HL-60/S4 treated with phorbol 12-myristate 13-acetate at 8.2 ng/mL for 4 days and 3 days (cell line): ENCODE data around the gene LIM2.
"Not testable (repeated sequence)": the region's sequence is repeated elsewhere in the genome, so short reads cannot be mapped to it uniquely, and the experiment has no call there.

ENCODE experiments used
- in situ Hi-C: fragments of 300-500 bp; cut with MboI; formaldehyde crosslinking; loops from 2 replicates; pipeline ENCODE4 v1.15.0; 2022; ENCODE audit warnings: low sequenced_read_pairs

LIM2 gene

GRCh38 chr19:51387924-51388389 is at the start of gene LIM2:
TSS of gene LIM2 (minus strand) at chr19:51387974. CDS start at chr19:51387443, 531 bp downstream.
- in situ Hi-C loops, result no loop called here

GRCh38 chr19:51434456-51434855 is 46.7 kb upstream of the LIM2 start:
- in situ Hi-C loops, result no loop called here

- in situ Hi-C loops, result no loop called here
These were observed 45.3 kb upstream of the LIM2 start for GRCh38 chr19:51433043-51433442.

- in situ Hi-C loops, result no loop called here
These were observed 43.4 kb upstream of the LIM2 start for GRCh38 chr19:51431124-51431523.

- in situ Hi-C loops, result no loop called here
These were observed 42.4 kb upstream of the LIM2 start for GRCh38 chr19:51430221-51430620.

- in situ Hi-C loops, result no loop called here
These were observed 39.4 kb upstream of the LIM2 start for GRCh38 chr19:51427201-51427600.

GRCh38 chr19:51422053-51422448 is 34.3 kb upstream of the LIM2 start:
- in situ Hi-C loops, result no loop called here

GRCh38 chr19:51421229-51422052 is 33.7 kb upstream of the LIM2 start:
- in situ Hi-C loops, result no loop called here

GRCh38 chr19:51420511-51420910 is 32.7 kb upstream of the LIM2 start:
- in situ Hi-C loops, result not testable (repeated sequence)

- in situ Hi-C loops, result no loop called here
These were observed 30.9 kb upstream of the LIM2 start for GRCh38 chr19:51418707-51419106.

- in situ Hi-C loops, result no loop called here
These were observed 30.0 kb upstream of the LIM2 start for GRCh38 chr19:51417810-51418157.

- in situ Hi-C loops, result no loop called here
These were observed 29.5 kb upstream of the LIM2 start, which contains the start of gene SIGLEC10 for GRCh38 chr19:51417107-51417809. TSS of gene SIGLEC10 (minus strand) at chr19:51417642. CDS start at chr19:51417581, 61 bp downstream.

- in situ Hi-C loops, result not testable (repeated sequence)
These were observed 28.6 kb upstream of the LIM2 start for GRCh38 chr19:51416422-51416821.

- in situ Hi-C loops, result no loop called here
These were observed 27.4 kb upstream of the LIM2 start for GRCh38 chr19:51415187-51415586.

- in situ Hi-C loops, result no loop called here
These were observed 23.4 kb upstream of the LIM2 start for GRCh38 chr19:51410950-51411748.

GRCh38 chr19:51407511-51408131 is 19.8 kb upstream of the LIM2 start:
- in situ Hi-C loops, result no loop called here

- in situ Hi-C loops, result no loop called here
These were observed 14.3 kb upstream of the LIM2 start for GRCh38 chr19:51402117-51402516.

- in situ Hi-C loops, result not testable (repeated sequence)
These were observed 12.2 kb upstream of the LIM2 start for GRCh38 chr19:51399936-51400335.

- in situ Hi-C loops, result no loop called here
These were observed 11.5 kb upstream of the LIM2 start for GRCh38 chr19:51399231-51399630.

- in situ Hi-C loops, result no loop called here
These were observed 10.4 kb upstream of the LIM2 start for GRCh38 chr19:51398096-51398704.
